Left colon (tissue), 2 donors: Measurements from ENCODE around the gene FBXL5. TPM values are rescaled to one million over a fixed set of nuclear protein-coding genes. Genes with fewer than 3 reads are reported as not detected.

ENCODE experiments used
- ATAC-seq: fragments of 200-7000 bp; cut with Tn5 transposase; one replicate; pipeline ENCODE4 v1.9.1; 2020; ENCODE audit warnings: mild to moderate bottlenecking, moderate library complexity
- DNase-seq, 2 donors: peaks; one replicate each; pipeline ENCODE4 v3.0.0-alpha.2; 2020
- intact Hi-C, 2 donors: fragments of 100-400 bp; cut with DNase I in 1 of 2; cut with micrococcal nuclease in 1 of 2; formaldehyde crosslinking; loops; one replicate each; pipeline versions ENCODE4 v1.11.2 to v1.14.0; 2022; cut with DNase I, micrococcal nuclease
- long read RNA-seq: library from polyadenylated mRNA; unstranded; transcript quantifications from one replicate; pipeline ENCODE4 v2.0.0, GENCODE V29; 2021
- total RNA-seq, 2 donors: library from RNA; stranded (reverse); fragmentation: NEBNext Ultra II Directional; extraction: Animal tissue kit (Norgen Biotek cat#: 25700); gene quantifications; one replicate each; pipeline ENCODE4 v1.2.1, GENCODE V29; 2021
- donor health status: DM: no; HTN: no; CAD: no.
- donor health status: DM: yes; HTN: yes; CAD: no.

The FBXL5 gene, protein sequence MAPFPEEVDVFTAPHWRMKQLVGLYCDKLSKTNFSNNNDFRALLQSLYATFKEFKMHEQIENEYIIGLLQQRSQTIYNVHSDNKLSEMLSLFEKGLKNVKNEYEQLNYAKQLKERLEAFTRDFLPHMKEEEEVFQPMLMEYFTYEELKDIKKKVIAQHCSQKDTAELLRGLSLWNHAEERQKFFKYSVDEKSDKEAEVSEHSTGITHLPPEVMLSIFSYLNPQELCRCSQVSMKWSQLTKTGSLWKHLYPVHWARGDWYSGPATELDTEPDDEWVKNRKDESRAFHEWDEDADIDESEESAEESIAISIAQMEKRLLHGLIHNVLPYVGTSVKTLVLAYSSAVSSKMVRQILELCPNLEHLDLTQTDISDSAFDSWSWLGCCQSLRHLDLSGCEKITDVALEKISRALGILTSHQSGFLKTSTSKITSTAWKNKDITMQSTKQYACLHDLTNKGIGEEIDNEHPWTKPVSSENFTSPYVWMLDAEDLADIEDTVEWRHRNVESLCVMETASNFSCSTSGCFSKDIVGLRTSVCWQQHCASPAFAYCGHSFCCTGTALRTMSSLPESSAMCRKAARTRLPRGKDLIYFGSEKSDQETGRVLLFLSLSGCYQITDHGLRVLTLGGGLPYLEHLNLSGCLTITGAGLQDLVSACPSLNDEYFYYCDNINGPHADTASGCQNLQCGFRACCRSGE
- total RNA-seq, result 10 to 100 TPM; 48.2 to 59.2 TPM
- long read RNA-seq, transcript FBXL5-201 (11 exons, 3,385 nt), result major isoform, 193 of 245 reads
- long read RNA-seq, transcript FBXL5-202 (11 exons, 2,837 nt), result minor isoform, 18 of 245 reads
- long read RNA-seq, partial matches to known transcripts, result 9 of 245 reads
- long read RNA-seq, other reads (novel, unspliced or antisense), result 23 of 245 reads

DNA sequence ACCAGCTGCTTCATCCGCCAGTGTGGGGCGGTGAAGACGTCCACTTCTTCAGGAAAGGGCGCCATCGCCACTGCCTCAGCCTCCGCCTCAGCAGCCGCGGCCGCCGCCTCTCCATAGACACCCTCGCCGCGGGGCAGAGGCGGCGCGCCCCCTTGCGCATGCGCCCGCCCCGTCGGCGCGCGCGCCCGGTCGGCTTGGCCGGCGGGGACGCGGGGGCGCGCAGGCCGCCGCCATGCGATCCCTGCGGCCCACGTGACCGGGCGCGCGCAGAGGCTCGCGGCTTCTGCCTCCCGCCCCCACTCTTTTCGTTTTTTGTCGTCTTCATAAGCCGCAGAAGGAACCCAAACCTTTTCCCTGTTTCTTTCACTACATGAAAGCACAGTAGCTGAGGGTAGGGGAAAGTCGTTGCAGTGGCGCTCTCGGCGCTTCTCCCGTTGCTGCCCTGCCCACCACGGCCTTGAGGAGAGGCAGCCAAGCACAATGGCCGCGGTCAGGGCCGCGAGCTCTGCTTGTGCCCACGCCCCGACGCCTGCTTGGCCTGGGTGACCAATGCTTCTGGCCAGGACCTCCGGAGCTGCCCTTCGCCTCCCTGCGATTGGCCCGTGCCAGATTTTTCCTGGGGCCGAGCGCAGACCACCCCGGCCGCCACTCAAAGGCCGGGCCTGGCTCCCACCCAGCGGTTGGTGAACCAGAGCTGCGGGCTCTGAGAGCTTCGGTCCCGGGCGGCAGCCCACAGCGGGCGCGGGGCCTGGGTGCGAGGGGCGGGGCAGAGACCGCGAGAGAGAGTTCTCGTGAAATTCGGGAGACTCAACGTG lies at the start of gene FBXL5:
Gene FBXL5 (minus strand): TSS at position 135 of the 815 bp plus-strand sequence. CDS start 70 bp downstream, at position 65.
- ATAC-seq, result peak; percentile 90
- peak; percentile 60 to 79 for DNase-seq
- intact Hi-C loops, result no loop called here

DNA sequence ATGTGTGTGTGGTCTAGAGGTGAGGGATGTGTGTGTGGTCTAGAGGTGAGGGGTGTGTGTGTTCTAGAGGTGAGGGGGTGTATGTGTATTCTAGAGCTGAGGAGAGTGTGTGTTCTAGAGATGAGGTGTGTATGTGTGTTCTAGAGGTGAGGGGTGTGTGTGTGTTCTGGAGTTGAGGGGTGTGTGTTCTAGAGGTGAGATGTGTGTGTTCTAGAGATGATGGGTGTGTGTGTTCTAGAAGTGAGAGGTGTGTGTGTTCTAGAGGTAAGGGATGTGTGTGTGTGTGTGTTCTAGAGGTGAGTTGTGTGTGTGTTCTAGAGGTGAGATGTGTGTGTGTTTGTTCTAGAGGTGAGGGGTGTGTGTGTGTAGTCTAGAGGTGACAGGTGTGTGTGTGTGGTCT lies 49.0 kb upstream of the FBXL5 start:
- no peak for DNase-seq
- ATAC-seq, result no peak
- intact Hi-C loops, result no loop called here

DNA sequence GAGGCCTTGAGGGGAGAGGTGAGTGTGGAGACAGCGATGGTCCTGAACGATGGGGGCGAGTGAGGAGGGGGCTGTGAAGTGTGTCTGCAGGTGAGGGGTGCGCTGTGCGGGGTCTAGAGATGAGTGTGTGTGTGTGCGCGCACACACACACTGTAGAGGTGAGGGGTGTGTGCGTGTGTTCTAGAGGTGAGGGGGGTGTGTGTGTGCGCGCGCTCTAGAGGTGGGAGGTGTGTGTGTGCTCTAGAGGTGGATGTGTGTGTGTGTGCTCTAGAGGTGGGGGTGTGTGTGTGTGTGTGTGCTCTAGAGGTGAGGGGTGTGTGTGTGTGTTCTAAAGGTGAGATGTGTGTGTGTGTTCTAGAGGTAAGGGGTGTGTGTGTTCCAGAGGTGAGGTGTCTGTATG lies 48.3 kb upstream of the FBXL5 start:
- ATAC-seq (peak; percentile 2), DNase-seq (no peak)
- intact Hi-C loops, result no loop called here

DNA sequence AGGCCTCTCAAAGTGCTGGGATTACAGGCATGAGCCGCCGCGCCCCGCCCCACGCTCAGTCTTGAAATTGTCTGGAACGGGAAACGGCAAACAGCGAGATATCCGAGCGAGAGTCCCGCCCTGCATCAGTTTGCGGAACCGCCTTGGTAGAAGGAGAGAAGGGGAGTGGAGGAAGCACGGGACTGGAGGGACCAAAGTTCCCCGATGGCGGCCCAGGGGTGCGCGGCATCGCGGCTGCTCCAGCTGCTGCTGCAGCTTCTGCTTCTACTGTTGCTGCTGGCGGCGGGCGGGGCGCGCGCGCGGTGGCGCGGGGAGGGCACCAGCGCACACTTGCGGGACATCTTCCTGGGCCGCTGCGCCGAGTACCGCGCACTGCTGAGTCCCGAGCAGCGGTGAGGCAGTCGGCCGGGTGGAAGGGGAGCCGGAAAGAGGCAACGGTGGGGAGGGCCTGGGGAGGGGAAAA lies 47.8 kb upstream of the FBXL5 start, which contains the start of gene BST1:
Gene BST1 (plus strand): TSS at position 125 of the 463 bp plus-strand sequence. CDS start 80 bp downstream, at position 205.
- DNase-seq (peak; percentile 83 to 87), ATAC-seq (peak; percentile 94)

DNA sequence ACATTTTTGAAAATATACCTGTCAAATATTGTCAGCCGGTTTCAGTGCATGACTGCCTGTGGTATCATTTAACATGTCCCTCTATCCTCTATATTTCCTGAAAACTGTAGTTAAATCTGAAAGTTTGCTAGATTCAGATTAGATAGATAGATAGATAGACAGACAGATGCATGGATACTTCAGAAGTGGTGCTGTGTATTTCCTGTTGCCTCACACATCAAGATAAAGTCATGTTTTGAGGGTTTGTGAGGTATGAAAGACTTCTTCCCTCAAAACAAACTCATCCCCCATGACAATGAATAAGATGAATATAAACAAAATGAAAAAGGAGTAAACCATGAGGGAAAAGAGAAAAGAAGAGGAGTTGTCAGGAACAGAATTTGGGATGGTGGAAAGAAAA lies 41.7 kb upstream of the FBXL5 start:
- no peak for ATAC-seq
- intact Hi-C loops, result no loop called here
- DNase-seq, result no peak

More for the DNA sequence above, 47.8 kb upstream of the FBXL5 start, which contains the start of gene BST1:
- intact Hi-C loops, result no loop called here

DNA sequence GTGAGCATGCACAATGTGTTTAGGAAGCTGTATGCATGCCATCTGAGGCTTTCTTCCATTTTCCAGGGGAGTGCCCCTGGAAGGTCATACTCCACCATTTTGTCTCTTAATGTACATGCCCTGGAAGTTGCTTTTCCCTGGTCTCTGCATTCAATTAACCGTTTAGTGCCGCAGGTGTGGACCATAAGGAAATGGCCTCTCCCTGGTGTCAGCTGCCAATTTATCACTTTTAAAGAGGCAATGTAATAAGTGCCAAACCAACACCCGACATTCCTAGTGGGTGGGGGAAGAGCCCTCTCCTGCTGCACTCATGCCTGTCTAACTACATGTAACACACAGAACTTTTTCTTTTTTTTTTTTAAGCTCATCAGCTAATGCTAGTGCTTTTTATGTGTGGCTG lies 40.6 kb upstream of the FBXL5 start:
- peak; percentile 79 for ATAC-seq
- intact Hi-C loops, result no loop called here
- DNase-seq, result no peak

DNA sequence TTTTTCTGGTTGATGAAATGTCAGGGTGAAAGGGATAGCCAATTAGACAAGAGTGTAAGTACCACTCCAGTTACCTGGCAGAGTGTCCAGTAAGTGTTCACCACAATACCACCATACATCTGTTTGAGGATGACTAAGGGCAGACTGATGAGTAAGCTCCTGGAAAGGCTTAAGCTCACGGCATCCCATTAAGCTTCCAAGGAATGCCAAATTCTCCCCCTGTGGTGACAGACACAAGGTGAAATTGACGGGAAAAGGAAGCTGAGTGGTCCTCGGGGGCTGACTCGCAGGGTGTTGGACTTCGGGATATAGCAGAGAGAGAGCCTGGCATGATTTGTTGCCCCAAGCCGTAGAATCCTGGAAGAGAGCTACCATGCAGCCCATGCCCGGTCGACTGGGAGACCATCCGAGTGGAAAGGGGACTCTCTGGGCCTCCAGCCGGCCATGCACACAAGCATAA lies 40.1 kb upstream of the FBXL5 start:
- intact Hi-C loops, result no loop called here
- DNase-seq (no peak), ATAC-seq (no peak)

DNA sequence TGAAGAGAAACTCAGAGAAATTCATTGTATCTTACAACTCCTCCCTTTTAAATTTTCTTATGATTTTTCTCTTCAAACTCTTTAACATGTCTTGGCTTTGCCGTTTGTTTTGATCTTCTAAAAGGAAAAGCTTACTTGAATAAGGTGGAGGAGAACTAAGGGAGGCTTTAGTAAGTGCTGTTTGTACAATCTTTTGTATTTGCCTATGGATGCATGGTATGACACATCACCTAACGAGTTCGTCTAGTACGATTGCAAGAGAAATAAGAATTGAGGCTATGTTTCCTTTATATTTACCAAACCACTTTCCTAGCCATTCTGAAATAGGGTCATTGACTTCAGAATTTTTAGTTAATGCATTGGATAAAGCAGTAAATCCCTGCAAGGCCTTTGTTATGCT lies 39.3 kb upstream of the FBXL5 start:
- no peak for DNase-seq
- ATAC-seq, result no peak
- intact Hi-C loops, result no loop called here

DNA sequence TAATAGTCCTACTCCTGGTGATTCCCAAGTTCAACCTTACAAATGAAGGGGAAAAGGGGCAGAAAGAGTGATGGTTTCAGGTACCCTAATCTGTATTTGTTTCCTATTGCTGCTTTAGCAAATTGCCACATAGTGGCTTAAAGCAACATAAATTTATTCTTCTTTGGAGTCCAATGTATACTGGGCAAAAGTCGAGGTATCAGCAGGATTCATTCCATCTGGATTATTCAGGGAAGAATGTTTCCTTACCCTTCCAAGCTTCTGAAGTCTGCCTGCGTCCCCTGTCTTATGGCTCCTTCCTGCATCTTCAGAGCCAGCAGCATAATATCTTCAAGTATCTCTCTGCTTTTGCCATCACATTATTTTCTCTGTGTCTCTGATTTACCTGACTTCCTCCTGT lies 37.4 kb upstream of the FBXL5 start:
- DNase-seq, result no peak
- intact Hi-C loops, result no loop called here
- no peak for ATAC-seq

- intact Hi-C loops, result no loop called here
- no peak for ATAC-seq
- DNase-seq, result no peak
Measured at GRCh38 chr4:15691346-15692135, 36.4 kb upstream of the FBXL5 start.

GRCh38 chr4:15690020-15690809 lies 35.1 kb upstream of the FBXL5 start:
- no peak for DNase-seq
- no peak for ATAC-seq
- intact Hi-C loops, result no loop called here

- intact Hi-C loops, result no loop called here
Measured at GRCh38 chr4:15689540-15689939, 34.4 kb upstream of the FBXL5 start.

DNA sequence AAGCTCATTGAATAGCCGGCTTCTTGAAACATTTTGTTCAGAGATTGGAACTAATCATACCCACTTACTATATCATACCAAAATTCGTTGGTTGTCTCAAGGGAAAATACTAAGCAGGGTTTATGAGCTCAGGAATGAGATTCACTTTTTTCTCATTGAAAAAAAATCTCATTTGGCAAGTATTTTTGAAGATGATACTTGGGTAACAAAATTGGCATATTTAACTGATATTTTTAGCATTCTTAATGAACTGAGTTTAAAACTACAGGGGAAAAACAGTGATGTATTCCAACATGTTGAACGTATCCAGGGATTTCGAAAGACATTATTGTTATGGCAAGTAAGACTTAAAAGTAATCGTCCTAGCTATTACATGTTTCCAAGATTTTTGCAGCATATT lies 32.9 kb upstream of the FBXL5 start:
- DNase-seq, result no peak
- no peak for ATAC-seq
- intact Hi-C loops, result no loop called here

More at GRCh38 chr4:15689540-15689939, 34.4 kb upstream of the FBXL5 start:
- no peak for ATAC-seq
- DNase-seq, result no peak

- DNase-seq (no peak), ATAC-seq (no peak)
- intact Hi-C loops, result no loop called here
Measured at GRCh38 chr4:15684498-15684897, 29.3 kb upstream of the FBXL5 start.

- ATAC-seq, result no peak
- DNase-seq, result no peak
- intact Hi-C loops, result no loop called here
Measured at GRCh38 chr4:15683143-15683495, 28.0 kb upstream of the FBXL5 start.

DNA sequence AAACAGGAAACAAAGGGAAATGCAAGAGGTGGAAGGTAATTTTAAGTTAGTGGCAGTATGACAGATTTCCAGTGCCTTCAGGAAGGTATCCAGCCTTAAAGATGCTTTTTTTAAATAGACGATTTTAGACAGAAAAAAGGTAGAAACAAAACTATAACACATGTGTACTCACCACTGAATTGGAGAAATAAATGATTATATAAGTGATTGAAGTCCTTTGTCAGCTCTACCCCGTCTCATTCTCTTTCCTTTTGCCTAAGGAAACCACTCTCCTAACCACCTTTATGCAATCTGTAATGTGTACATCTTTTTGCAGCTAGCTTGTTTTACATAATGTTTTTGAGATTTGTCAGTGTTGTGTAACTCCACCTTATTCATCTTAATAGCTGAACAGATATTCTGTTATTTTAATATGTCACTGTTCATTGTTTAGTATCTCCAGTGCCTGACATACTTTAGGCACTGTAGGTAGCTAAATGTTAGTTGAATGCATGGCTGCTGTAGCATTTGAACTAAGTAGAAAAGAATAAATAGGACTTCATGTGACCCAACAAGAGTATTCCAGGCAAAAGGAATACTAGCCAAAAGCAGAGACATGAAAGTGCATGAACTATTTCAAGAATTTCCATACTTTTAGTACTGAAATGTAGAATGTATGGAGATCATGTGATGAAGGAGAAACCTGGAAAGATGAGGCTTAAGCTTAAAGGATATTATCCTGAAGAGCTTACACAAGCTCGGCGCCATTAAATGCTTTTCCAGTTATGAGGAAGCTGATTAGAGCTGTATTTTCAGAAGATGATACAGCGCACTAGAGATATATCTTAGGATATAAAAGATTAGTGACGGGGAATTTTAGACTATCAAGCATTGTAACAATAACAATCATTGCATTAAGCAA lies 27.3 kb upstream of the FBXL5 start:
- ATAC-seq (no peak), DNase-seq (no peak)
- intact Hi-C loops, result no loop called here
